Hindlimb muscle (tissue), 1 donor: ENCODE results near the gene AMPD1. TPM values are rescaled to one million over a fixed set of nuclear protein-coding genes. Genes with fewer than 3 reads are reported as not detected.

Experiments
- DNase-seq: peaks from one replicate; pipeline ENCODE4 v3.0.0-alpha.2; 2013
- polyA plus RNA-seq: library from polyadenylated mRNA; unstranded; fragments of 120-200 nt; gene quantifications from one replicate; pipeline ENCODE4 v1.2.1, GENCODE V29; 2013; ENCODE audit not compliant: insufficient read length

The AMPD1 gene
- polyA plus RNA-seq, 1 donor: 142 TPM

DNA sequence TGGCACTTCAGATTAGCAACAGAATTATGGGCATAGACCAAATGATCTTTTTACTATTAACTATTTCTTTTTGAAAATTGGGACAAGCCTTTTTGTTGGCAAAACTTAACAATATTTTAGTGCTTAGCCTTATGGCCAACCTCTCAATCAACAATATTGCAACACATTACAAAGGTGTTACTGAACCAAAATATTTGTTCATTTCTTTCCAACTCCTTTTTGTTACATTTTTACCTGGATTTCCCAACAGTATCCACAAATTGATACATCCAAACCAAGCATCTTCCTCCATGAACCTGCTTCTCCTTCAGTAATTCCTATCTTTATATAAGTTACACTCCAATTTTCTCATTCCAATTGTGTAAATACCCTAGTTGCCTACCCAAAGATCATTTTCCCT is 1.5 kb upstream of the AMPD1 start:
- DNase-seq: no peak

DNA sequence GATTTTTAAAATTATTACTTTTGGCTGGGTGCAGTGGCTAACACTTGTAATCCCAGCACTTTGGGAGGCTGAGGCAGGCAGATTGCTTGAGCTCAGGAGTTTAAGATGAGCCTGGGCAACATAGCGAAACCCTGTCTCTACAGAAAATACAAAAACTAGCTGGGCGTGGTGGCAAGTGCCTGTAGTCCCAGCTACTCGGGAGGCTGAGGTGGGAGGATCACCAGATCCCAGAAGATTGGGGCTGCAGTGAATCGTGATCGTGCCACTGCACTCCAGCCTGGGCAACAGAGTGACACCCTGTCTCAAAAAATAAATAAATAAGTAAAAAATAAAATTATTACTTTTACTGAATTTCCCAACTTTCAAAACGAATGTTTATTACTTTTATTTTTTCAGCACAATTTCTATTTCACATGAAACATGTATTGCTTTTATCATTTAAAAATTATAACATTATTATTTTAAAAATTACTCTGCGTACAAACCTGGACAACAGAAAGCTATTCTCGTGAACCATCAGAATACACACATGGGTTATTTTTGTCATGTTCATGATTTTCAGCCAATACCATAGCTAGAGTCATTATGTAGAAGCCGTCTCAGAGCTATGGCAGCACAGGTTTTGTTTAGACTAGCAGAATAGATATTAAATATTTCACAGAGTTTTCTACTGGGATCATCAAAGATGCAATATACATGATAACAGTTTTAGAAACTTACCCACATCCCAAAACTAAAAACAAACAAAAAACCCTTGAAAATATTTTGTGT is 621 bp downstream of the AMPD1 start:
- no peak for DNase-seq

DNA sequence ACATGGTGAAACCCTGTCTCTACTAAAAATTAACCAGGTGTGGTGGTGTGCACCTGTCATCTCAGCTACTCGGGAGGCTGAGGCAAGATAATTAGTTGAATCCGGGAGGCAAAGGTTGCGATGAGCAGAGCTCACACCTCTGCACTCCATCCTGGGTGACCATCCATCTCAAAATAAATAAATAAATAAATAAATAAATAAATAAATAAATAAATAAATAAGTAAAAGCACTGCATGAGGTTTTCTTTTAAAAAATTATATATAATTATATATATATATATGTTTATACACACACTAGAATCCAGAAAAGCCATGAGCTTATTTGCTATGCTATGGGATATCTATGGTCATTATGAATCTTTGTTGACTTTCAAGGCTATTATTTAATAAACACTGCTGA is 2.4 kb downstream of the AMPD1 start:
- DNase-seq: no peak

DNA sequence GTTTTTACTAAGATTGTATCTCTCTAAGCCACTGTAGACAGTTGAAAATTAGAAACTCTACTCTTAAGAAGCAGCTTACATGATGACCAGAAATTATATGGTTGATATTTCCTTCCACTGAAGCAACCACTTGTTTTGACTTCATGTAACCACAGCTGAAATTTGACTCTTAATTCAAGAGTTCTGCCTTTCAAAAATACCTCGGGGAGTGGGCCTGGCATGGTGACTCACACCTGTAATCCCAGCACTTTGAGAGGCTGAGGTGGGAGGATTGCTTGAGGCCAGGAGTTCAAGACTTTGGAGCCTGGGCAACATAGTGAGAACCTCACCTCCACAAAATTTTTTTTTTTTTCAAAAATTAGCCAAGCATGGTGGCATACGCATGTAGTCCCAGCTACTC is 4.3 kb downstream of the AMPD1 start:
- DNase-seq: no peak

DNA sequence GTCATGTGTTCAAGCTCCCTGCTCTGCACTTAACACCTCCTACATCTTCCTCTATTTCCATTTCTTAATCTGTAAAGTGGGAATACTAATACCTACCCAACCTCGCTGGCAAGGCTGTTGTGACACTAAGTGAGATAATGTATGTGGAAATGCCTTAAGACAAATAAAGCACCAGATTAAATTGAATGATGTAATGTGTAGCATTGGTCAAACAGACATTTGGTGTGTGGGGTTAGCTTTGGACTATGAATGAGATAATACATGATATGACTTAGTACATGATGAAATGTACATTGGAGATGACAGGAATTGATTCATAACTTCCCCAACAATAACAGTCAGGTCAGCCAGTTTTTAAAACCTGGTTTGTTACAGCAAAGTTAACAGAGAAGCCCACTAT is 5.2 kb downstream of the AMPD1 start:
- DNase-seq: no peak

DNA sequence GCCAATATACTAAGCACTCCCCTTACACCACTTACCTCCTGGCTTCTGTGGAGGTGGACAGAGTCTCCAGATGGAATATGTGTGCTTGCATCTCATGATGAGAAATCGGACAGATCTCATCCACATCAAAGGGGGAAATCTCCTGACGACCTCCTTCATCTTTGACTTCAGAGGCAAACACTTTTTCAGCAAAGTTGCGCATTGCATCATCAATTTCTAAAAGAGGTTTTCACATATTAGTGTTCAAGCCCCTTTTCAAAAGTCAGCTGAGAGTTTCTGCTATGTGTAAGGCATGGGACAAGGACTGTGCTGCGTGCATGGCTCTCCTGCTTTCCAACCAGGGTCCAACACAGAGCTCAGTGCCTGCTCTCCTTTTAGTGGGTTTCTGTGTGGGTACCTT is 6.8 kb downstream of the AMPD1 start:
- no peak for DNase-seq

DNA sequence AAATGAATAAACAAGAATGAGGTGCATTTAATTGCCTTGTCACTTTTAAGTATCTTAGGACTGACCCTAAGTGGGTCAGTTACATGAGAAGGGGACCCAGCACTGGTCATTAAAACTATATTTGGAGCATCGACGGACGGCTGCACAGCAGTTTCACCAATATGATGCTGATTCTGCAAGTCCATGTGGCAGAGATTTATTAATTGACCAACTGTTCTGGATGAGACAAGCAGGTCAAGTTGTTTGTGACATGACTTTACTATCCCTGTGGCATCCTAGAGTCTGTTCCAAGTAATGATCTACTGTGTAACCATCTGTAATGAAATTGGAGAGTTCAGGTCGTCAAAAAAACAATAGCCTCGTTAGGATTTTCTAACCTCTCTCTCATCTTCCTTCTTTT is 9.5 kb downstream of the AMPD1 start:
- DNase-seq: no peak

DNA sequence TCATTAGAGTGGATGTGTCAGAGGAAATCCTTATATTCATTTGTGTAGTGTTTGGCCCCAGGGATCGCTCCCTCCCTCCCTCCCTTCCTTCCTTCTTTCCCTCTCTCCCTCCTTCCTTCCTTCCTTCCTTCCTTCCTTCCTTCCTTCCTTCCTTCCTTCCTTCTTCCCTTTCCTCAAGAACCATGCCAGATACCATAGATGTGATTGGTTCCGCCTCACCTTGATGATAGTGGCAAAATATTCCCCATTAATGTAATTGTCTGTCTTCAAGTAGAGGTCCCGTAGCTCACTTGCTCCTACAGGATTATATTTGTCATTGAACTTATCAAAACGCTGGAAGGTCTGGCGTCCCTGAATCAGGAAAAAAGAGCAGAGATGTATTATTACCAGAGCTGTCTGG is 17.7 kb downstream of the AMPD1 start:
- DNase-seq: no peak

DNA sequence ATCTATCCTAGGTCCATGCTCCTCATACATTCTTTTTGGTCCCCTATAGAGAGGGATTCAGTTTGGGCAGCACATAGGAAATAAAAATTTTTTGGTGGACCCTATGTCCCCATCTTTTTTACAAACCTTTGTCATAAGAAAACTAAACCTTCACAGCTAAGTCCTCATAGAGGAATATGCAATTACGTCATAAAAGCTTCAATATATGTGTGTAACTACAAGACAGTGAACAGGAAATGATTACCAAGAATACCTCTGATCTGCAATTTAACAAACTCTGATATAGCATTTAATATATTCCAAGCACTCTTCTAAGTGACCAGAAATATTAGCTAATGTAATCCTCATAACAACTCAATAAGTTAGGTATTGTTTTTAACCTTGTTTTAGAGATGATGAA is 19.2 kb downstream of the AMPD1 start:
- no peak for DNase-seq

DNA sequence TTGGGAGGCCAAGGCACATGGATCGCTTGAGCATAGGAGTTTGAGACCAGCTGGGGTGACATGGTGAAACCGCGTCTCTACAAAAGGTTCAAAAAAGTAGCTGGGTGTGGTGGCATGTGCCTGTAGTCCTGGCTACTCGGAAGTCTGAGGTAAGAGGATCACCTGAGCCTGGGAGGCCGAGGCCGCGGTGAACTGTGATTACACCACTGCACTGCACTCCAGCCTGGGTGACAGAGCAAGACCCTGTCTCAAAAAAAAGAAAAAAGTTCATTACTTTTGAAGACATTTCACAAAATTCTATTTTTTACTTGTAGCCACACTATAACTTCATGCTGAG is 23.4 kb downstream of the AMPD1 start:
- no peak for DNase-seq

DNA sequence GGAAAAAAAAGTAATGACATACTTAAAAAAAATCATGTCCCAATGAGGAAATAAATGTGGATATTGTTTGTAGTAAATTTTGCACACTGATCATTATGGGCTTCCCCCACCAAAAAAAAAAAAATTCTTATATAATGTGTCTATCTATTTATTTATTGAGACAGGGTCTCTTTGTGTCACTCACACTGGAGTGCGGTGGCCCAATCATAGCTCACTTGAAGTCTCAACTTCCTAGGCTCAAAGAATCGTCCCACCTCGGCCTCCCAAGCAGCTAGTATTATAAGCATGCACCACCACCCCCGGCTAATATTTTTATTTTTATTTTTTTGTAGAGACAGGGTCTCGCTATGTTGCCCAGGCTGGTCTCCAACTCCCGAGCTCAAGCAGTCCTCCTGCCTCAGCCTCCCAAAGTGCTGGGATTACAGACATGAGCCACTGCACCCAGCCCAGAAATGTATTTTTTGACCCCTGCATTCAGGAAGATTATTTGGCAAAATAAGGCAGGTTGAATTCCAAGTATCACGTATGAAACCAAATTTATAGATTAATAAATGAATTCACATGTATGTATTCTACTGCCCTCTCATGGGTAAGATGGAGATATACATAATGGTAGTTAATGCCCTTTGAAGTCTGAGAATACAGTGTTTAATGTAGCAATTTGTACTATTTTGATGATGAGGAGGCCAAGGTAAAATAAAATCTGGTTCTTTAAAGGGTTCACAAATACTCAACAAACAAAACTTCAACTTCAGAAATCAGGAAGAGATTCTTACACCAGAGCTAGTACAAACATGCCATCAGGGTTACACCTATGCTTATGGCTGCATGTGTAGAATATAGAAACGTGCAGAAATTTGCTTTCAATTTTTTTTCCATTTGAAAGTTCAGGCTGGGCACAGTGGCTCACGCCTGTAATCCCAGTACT is 24.1 kb downstream of the AMPD1 start:
- DNase-seq: no peak

DNA sequence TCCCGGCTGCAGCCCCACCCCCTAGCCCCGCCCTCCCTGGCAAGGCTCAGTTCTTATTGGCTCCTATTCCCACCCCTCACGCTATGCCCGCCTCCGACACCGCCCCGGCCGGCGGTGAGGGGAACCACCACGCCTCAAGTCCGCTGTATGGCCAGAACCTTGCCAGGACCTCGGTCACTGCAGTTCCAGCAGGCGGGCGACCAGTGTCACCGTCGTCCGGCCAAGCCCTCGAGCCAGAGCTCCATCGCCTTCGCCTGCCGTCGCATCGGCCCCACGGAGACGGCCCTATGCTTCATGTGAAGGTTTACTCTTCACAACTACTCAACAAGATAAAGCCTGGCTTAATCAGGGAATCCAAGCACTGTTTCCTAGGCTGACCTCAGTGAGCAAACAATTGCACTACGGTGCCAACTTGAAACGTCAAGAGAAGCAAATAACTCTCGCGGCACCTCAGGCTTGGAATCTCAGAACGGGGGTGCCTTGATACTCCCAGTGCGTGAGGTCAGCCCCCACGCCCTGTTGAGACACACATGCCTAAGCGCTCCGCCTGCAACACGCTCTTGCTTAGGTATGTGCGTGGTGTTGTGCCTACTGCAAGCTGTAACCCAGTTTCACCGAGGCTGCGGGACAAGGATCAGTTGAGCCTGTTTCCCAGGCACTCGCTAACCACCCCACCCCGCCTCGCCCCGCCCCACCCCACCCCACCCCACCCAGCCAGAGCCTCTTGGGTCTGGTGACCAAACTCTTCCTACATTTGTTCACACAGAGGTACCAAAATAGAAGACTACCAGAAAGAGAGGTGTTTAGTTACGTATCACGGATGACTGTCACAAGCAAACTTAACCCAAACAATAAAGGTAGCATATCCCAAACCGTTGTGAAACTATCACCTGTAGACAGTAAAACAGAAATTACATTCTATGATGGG is 25.0 kb downstream of the AMPD1 start:
- DNase-seq: peak; percentile 92

DNA sequence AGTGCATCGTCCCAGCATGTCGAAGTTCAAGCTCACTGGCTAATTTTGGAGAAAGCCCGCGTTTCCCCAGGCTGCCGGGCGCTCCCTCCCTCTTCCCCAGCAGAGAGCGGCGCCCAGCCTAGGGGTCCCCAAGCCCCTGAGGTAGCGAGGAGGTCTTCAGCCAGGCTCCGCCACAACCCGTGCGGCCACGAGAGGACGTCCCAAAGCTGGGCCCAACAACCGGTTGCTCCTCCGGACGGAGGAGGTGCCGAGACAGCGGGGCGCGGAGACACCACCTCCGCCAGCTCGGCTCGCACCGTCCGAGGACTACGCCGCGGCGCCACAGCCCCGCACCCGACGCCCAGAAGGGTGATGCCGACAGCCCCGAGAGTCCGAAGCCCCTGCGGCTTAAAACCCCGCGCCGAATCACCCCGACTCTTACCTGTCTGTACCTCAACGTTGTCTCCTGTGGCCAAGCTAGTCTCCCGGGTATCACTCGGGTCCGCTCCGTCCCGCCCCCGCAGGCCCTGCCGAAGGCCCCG is 25.7 kb downstream of the AMPD1 start, which contains the start of gene DENND2C:
TSS of gene DENND2C (minus strand) at position 488 of the 521 bp plus-strand sequence. CDS start 44,065 bp downstream, outside the sequence.
- no peak for DNase-seq

DNA sequence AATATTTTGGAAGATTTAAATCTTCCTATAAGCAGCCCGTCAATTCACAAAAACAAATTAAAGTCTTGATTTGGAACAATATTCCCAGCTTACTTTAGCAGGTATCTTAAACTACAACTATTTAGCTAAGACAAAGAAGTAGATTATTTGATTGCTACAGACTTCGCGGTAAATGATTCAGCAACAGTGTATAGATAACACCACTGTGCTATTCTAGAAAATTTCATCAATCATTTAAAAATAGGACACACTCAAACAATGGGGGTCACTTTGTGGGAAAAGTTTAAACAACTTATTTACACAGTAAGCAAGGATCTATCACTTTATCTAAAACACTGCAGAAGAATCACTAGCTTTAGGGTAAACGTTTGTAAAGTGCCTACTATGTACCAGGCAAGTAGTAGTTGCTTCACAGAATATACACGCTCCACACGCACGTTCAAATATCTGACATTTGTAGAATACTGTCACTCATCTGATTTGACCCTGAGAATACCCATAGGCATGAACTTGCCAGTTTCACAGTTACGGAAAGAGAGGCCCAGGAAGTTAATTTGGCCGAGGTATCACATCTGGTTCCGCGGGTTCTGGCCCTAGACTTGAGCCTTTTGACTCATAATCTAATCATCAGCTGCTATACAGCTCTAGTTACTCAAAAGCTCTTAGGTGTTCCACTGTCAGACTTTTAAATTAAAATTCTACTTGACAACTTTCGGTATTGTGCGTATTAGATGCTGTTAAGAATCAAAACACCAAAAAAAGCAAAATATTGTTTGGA is 26.4 kb downstream of the AMPD1 start:
- peak; percentile 6 for DNase-seq

DNA sequence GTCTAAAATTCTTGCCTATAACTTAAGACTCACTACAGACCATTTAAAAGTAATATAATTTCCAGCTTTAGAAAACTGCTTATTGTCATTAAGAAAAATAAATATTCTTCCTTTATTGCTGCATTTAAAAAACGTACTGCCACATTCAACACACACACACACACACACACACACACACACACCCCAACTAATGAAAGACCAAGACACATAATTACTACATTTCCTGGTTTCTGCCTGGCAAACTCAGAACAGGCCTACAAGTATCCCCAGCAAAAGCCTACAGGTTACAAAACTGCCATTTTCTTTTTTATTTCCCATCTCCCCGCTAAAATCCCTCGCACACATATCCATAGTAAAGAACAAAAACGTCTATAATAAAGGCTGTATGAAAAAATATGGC is 27.0 kb downstream of the AMPD1 start:
- DNase-seq: no peak

DNA sequence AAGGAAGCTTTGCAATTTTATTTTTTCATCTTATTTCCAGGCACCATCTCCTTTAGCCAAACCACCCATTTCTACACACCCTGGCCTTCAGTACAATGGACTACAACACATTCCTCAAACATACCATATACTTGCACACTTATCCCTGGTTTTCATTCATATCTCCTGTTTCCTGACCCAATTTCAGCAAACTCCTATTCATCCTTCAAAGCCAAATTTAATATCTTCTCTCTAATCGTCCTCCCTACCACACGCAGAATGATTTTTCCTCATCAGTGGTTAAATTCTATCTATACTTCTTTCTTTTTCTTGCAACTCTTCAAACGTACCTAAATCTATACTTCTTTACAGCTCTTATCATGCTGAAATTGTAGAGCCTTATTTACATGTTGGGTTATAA is 28.4 kb downstream of the AMPD1 start:
- DNase-seq: no peak

DNA sequence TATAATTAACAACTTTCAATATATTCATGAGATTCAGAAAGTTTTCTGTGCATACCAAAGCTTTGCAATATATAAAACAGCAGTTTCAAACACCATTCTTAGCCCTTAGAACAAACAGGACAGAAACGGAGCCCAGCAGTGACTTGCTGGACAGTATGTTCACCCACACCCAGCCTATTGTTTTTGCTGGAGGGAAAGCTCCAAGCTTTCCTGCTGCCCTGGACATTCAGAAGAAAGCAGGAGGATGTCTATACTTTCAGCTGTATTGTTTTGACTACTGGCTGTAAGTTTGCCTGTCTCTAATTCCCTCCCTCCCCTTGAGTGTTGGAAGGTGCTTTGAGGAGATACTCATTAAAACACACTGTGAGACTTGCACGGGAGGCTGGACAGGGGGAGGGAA is 35.1 kb downstream of the AMPD1 start:
- DNase-seq: no peak

DNA sequence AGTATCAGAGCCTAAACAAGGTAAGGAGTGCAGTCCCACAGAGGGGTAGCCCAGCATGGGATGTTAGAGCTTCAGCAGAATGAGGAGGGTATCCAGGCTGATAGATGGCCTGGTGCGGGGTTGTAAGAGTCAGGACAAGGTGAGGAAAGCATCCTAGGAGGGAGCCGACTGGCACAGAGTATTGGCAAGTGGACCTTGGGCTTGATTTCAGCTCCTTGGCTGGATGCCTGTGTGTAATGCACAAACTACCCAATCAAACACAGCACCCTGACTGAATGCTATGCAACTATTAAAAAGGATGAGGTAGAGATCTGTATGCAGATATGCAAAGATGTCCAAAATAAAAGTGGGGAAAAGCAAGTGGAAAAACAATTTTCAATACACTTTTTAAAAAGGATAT is 43.5 kb downstream of the AMPD1 start:
- DNase-seq: no peak

DNA sequence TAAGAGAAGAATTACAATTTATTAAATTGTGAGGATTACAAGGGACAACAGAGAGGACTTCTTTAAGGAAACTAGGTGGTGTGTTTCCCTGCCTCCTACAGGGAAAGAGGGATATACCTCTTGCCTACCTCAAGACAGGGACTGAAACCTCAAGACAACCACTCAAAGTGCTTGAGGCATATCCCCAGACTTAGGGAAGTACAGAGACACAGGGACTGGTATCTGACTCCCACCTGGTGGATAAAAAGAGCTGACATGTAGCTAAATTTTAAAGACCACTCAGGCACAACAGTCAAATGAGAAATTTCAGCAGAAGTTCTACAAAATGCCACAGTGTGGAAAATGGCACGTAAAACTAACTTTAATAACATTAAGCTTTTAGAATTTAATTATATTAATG is 46.8 kb downstream of the AMPD1 start:
- DNase-seq: no peak

DNA sequence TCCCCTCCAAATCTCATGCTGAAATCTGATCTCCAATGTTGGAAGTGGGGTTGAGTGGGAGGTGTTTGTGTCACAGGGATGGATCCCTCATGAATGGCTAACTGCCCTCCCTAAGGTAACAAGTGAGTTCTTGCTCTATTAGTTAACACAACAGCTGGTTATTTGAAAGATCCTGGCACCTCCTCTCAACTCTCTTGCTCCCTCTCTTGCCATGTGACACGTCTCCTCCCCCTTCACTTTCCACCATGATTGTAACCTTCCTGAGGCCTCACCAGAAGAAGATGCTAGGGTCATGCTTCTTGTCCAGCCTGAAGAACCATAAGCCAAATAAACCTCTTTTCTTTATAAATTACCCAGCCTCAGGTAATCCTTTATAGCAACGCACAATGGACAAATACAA is 54.0 kb downstream of the AMPD1 start:
- no peak for DNase-seq

DNA sequence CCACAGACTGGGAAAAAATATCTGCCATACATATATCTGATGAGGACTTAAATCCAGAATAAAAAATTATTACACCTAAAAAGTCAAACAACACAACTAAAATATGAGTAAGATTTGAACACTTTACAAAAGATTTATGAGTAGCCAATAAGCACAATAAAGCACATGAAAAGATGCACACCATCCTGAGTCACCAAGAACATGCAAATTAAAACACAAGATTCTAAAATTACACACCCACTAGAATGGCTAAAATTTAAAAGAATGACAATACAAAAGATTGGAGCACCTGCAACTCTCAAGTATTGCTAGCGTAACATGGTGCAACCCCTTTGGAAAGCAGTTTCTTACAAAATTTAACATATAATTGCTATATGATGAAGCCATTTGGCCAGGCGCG is 56.4 kb downstream of the AMPD1 start:
- DNase-seq: no peak

DNA sequence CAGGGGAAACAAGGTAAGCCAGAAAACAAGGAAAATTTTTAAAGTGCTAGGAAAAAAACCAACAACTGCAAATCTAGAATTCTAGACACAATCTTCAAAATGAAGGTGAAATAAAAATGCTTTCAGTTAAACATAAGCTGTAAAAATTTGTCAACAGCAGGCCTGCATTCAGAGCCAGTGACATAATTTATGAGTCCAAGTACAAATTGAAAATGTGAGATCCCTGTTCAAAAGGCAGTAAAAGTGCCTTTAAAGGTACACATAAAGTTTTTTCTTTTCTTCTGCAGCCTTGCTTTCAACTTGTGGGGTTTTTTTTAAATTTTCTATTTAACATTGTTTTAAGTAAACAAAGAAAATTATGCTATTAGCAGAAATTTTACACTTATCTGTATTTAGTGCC is 62.9 kb downstream of the AMPD1 start:
- DNase-seq: no peak
